A549 treated with CpdA at 1 μM for 4 hours (cell line): ENCODE results near the gene SEBOX. TPM values are rescaled to one million over a fixed set of nuclear protein-coding genes. Genes with fewer than 3 reads are reported as not detected.

Experiments used
- total RNA-seq: library from RNA; stranded (reverse); fragments of 200-300 nt; extraction: Qiagen RNA extraction; gene quantifications from 5 replicates; pipeline ENCODE4 v1.2.3, GENCODE V29; 2022; ENCODE audit warnings: low read depth

Gene SEBOX, protein sequence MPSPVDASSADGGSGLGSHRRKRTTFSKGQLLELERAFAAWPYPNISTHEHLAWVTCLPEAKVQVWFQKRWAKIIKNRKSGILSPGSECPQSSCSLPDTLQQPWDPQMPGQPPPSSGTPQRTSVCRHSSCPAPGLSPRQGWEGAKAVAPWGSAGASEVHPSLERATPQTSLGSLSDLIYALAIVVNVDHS
- total RNA-seq: not detected in 5 replicates

DNA sequence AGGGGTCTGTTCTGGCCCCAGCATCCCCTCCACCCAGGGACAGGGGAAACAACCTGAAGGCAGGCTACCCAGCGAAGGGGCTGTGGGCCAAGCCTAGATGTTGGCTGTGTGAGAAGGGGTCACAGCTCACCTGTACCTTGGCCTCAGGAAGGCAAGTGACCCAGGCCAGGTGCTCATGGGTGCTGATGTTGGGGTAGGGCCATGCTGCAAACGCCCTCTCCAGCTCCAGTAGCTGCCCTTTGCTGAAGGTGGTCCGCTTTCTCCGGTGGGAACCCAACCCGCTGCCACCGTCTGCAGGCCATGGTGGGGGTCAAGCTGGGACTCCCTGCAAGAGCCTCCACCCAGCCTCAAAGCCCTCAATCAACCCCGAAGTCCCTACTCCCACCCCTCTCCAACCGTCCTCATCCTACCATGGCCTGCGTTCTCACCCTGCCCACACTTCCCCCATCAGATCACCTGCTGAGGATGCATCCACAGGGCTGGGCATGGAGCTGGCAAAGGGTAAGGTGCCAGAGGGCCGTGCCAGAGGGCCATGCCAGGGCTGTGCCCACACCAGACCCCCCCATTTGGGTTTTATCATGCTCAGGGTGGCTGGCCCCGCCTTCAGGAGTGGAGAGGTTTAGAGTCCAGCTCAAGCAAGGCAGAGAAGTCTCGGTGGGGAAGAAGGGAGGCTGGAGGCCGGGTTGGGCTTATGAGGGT is at the start of gene SEBOX:
TSS of gene SEBOX (minus strand) at position 535 of the 699 bp plus-strand sequence. CDS start at position 487, 48 bp downstream.

DNA sequence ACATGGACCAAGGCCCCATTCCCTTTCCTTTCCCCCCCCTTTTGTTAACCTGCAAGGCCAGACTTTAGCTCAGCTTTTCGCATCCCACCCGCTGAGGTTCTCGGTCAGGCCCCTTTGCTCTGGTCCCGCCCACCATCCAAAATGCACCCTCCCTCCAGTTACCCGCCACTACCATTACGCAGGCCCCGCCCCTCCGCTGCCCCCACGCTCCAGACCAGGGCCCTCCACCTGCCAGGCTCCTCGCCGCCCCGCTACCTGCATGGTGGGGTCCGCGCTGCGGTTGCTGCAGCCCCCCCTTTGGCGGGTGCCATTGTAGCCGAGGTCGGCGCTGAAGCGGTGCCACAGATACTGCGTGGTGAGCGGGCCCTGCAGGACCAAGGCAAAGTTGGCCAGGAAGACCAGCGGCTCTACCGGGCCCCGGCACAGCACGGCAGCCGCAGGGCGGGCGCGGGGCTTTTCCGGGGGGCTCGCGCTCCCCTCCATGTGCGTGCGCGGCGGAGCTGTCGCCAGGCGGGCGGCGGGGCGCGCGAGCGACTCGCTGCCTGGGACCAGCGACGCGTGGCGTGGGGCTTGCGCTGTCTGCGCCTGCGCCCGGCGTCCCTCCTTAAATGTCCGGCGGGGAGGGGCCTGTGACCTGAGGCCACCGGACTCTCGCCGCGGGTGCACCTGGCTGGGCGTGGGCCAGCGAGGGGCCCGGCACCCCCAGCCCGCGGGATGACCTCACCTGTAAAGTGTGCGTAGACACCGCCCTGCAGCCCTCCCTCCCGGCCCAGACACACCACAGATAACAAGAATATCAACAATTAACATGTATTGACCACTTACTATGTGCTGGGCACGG is 40.9 kb upstream of the SEBOX start, which contains the start of gene SLC46A1:
TSS of gene SLC46A1 (minus strand) at position 581 of the 841 bp plus-strand sequence. CDS start at position 483, 98 bp downstream.

DNA sequence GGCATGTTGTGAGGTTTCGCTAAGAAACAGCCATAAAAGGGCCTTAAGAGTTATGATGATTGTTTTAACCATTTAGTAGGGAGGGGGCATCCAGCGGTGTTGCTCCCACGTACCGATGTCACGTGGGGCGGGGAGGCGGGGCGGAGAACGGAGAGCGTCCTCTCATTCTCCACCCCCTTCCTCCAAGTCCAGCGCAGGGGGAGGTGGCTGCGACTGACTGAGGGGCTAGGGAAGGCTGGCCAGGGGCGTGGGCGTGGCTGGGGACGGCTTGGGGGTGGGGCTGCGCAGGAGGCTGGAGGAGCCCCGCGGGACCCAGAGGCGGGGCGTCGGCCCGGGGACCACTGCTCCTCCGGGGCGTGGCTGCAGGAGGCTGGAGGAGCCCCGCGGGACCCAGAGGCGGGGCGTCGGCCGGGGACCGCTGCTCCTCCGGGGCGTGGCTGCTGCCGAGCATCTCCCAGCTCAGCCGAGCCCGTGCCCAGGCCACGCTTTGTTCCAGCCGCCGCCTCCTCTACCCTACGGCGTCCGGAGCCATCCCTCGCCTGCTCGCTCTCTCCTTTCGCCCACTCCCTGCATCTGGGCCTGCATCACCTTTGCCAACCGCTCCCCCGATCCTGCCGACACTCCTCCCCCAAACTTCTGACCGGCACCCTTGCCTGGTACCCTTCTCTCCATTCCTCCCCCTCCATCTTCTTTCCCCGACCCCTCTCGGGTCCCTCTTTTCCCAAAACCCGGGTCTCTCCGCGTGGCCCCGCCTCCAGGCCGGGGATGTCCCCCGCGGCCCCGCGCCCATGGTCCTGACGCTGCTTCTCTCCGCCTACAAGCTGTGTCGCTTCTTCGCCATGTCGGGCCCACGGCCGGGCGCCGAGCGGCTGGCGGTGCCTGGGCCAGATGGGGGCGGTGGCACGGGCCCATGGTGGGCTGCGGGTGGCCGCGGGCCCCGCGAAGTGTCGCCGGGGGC is 6.5 kb upstream of the SEBOX start, which contains the start of gene SARM1:
TSS of gene SARM1 (plus strand) at position 450 of the 958 bp plus-strand sequence. CDS start at position 789, 339 bp downstream.

DNA sequence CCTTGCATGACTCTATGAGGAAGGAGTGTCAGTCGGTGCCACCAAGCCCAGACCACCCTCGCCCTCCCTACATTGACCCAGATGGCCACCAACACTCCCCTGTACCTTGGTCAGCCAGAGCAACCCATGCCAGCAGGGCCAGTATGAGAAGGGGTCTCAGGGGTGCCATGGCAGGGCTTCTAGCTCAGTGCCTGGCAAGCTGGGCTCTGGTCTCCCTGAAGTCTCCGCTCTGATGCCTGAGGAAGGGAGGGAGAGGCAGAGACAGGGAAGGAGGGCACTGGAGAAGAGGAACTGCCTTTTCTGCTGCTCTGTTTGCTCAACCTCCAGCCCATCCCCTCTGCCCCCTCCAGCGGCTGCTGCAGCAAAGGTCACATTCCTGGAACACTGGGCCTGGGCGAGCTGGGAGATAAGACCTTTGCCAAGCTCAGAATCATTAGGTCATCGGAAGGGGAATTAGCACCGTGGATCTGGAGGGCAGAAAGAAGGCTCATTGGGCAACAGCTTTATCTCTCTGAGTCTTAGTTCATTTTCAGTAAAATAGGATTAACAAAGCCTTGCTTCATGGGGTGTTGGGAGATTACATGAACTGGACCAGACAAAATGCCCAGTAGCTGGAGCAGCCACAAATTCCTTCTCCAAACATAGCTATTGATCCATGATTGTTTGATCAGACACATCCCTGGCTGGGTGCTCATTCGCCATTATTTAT is 5.2 kb upstream of the SEBOX start, which contains the start of gene VTN:
TSS of gene VTN (minus strand) at position 273 of the 709 bp plus-strand sequence. CDS start at position 169, 104 bp downstream.

DNA sequence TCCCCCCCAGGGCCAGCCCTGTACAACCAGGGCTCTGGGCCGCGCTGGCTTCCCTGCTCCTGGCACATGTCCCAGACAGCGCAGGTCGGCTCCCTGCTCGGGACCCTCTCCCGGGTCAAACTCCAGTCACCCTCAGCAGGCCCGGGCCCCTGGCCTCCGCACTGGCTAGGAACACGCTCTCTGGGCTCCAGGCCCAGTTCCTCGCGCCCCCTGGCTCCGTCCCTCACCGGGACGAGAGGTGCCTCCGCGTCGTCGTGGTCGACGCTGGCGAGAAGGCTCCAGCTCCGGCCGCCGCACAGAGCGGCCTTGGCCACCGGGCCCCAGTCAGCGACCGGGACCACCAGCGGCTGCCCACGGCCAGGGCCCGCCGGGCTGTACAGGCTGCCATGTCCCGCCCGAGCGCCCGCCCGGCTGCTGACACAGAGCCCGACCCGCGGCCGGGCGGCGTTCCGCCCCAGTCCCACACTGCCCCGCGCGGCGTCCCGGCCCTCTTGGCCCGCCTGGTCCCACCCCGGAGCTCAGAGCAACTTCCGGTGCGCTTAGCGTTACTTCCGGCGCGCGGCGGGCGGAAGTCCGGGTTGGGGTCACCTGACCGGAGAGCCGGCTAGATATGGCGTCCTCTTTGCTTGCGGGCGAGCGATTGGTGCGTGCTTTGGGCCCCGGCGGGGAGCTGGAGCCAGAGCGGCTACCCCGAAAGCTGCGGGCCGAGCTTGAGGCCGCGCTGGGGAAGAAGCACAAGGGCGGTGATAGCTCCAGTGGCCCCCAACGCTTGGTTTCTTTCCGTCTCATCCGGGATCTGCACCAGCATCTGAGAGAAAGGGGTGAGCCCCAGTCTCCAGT is 7.7 kb downstream of the SEBOX start, which contains the start of gene POLDIP2:
TSS of gene POLDIP2 (minus strand) at position 467 of the 840 bp plus-strand sequence. CDS start at position 388, 79 bp downstream.

DNA sequence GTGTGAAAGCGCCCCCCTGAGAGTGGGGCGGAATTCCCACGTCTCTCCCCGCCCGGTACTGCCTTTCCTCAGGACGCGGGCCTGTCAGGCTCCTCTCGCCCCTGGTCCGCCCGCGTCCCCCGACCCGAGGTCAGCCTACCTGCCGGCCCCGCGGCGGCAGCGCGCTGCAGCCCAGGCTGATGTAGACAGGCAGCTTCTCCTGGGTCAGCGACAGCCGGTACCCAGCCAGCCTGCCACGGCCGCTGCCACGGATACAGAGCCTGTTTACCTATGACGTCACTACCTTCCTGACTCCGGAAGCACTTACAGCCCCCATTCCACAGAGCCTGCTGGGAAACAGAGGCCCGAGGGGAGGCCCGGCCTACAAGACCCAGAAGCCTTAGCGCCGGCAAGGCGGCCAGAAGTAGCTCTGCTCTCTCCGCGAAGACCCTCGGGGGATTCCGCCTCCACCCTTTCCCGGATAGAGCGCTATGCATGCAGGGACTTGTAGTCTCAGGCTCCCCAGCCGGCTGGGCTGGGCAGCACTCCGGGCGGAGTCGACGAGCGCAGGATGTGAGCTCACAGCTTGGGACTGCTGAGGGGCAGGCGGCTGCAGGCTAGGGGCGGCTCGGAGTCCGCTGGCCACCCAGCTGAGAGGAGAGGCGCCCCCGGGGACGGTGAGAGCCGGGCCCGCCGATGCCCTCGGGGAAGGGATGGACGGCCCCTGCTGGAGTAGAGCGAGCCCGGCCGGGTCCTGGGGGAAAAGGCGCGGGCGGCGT is 29.6 kb downstream of the SEBOX start, which contains the start of the genes IFT20 and TNFAIP1:
TSS of gene IFT20 (minus strand) at position 272 of the 758 bp plus-strand sequence. CDS start 3,487 bp downstream, outside the sequence.
TSS of gene TNFAIP1 (plus strand) at position 561 of the 758 bp plus-strand sequence. CDS start 3,761 bp downstream, outside the sequence.

DNA sequence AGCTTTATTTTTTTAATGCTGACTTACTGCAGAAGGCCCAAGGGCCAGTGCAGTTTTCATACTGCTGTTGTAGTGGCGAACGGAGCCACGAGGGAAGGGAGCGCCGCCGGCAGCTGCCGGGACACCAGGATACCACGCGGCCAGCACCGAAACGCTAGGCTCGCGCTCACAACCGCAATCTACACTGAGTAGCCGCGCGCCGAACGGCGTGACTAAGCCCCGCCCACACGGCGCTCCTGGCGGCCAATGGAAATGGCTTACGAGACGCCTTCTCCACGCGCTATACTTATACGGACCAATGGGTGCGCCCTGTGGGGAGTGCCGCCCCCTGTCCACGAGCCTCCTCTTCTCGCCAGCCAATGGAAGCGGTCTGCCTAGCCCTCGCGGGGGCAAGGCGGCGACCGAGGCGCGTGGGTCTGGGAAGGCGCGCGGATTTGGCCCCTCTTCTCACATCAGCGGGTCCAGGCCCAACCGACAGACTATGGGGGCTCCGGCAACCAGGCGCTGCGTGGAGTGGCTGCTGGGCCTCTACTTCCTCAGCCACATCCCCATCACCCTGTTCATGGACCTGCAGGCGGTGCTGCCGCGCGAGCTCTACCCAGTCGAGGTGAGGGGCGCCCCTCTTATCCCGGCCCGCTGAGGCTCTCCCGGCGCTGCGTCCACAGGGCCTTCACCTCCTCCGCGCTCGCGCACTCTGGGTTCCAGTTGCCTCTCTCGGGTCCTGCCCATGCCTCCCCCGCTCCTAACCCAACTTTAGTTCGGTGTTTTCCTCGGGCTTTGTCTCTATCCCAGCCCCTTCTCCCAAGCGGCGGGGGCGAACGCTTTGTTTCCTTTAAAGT is 46.0 kb downstream of the SEBOX start, which contains the start of gene TMEM97:
TSS of gene TMEM97 (plus strand) at position 442 of the 839 bp plus-strand sequence. CDS start at position 482, 40 bp downstream.

Other genes with a start within 250 kb of the SEBOX start
- 49.5 to 52.7 TPM (median 50.6 TPM) in 5 replicates for gene TMEM97, start 46.0 kb downstream of the SEBOX start, total RNA-seq
- gene IFT20, start 29.7 kb downstream of the SEBOX start, total RNA-seq: 54.4 to 57.2 TPM (median 56.4 TPM) in 5 replicates
- gene TNFAIP1, start 29.4 kb downstream of the SEBOX start, total RNA-seq: 44.4 to 51.9 TPM (median 50.6 TPM) in 5 replicates
- gene POLDIP2, start 7.7 kb downstream of the SEBOX start, total RNA-seq: 132 to 168 TPM (median 161 TPM) in 5 replicates
- 17.3 to 26.7 TPM (median 18.8 TPM) in 5 replicates for gene VTN, start 5.1 kb upstream of the SEBOX start, total RNA-seq
- gene SARM1, start 6.5 kb upstream of the SEBOX start, total RNA-seq: 4.9 to 6.0 TPM (median 5.3 TPM) in 5 replicates
- 18.5 to 23.4 TPM (median 21.3 TPM) in 5 replicates for gene SLC46A1, start 41.0 kb upstream of the SEBOX start, total RNA-seq
- 0.06 to 0.21 TPM (median 0.13 TPM) in 4 of 5 replicates, not detected in the other for gene SLC13A2, start 108.4 kb upstream of the SEBOX start, total RNA-seq
- gene FOXN1, start 141.1 kb upstream of the SEBOX start, total RNA-seq: 0.02 to 0.20 TPM (median 0.04 TPM) in 3 of 5 replicates, not detected in the others
- 26.8 to 35.3 TPM (median 27.5 TPM) in 5 replicates for gene UNC119, start 187.4 kb upstream of the SEBOX start, total RNA-seq
- gene PIGS, start 206.3 kb upstream of the SEBOX start, total RNA-seq: 53.8 to 66.3 TPM (median 62.8 TPM) in 5 replicates
- 1.2 to 2.5 TPM (median 1.9 TPM) in 5 replicates for gene ALDOC, start 211.7 kb upstream of the SEBOX start, total RNA-seq
- 77.5 to 86.2 TPM (median 81.5 TPM) in 5 replicates for gene SPAG5, start 233.8 kb upstream of the SEBOX start, total RNA-seq
- 3.4 to 6.2 TPM (median 4.3 TPM) in 5 replicates for gene RSKR, start 249.0 kb upstream of the SEBOX start, total RNA-seq